IgD-negative memory B cell (primary cell): Measurements from ENCODE around the gene ACACB. TPM values are rescaled to one million over a fixed set of nuclear protein-coding genes. Genes with fewer than 3 reads are reported as not detected.
"Not testable (repeated sequence)": the region's sequence is repeated elsewhere in the genome, so short reads cannot be mapped to it uniquely, and the experiment has no call there.

ENCODE experiments used
- H3K27ac Mint-ChIP-seq, 3 donors: one replicate each; pipeline ENCODE4 v1.8.0; 2020 to 2022; ENCODE audit warnings: mild to moderate bottlenecking in 3 of 3, mixed read lengths in 3 of 3, moderate library complexity in 1 of 3
- H3K27me3 Mint-ChIP-seq: one replicate; pipeline ENCODE4 v1.8.0; 2021; ENCODE audit warnings: mixed read lengths
- H3K36me3 Mint-ChIP-seq: one replicate; pipeline ENCODE4 v1.8.0; 2020; ENCODE audit warnings: mild to moderate bottlenecking, mixed read lengths
- H3K4me1 Mint-ChIP-seq, 3 donors: one replicate each; pipeline ENCODE4 v1.8.0; 2020 to 2022; ENCODE audit warnings: mixed read lengths in 3 of 3, mild to moderate bottlenecking in 1 of 3
- H3K4me3 Mint-ChIP-seq, 4 donors: one replicate each; pipeline ENCODE4 v1.8.0; 2020 to 2022; ENCODE audit warnings: mild to moderate bottlenecking in 4 of 4, mixed read lengths in 4 of 4, moderate library complexity in 3 of 4
- H3K9me3 Mint-ChIP-seq, 3 donors: one replicate each; pipeline ENCODE4 v1.8.0; 2020 to 2021; ENCODE audit warnings: mixed read lengths in 3 of 3, mild to moderate bottlenecking in 1 of 3
- polyA plus RNA-seq: library from polyadenylated mRNA; unstranded; fragments of 300-500 nt; fragmentation: Illumina TruSeq; gene quantifications from one replicate; pipeline ENCODE4 v1.2.3, GENCODE V29; 2021

The ACACB gene
- polyA plus RNA-seq, 1 donor from 2014 or later, result 2.4 TPM

DNA sequence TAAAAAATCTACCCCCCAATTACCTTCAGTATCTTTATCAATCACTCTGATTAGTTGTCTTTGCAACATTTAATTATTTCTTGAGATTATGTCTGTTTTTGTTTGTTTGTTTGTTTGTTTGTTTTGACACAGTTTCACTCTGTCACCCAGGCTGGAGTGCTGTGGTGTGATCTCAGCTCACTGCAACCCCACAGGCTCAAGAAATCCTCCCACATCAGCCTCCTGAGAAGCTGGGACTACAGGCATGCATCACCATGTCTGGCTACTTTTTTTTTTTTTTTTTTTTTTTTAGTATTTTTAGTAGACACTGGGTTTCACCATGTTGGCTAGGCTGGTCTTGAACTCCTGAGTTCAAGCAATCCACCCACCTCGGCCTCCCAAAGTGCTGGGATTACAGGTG, 30.7 kb downstream of the ACACB start:
- H3K36me3 Mint-ChIP-seq, result not testable (repeated sequence)

DNA sequence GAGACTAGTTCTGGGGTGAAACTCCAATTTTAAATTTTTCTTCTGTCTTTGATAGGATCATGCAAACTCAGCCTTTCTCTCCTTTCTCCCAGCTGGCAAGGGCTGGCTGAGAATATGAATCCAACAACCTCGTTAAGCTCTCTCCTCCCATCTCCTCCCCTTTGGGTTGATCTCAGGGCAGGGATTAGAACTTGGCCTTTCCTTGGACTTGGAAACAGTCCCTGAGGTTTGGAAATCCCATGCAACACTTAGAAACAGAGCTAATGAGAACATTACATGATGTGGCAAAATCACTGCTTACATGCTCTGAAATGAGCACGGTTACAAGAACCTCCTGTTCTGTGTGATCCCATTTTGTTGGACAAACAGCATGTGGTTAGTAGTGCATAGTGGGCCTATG, 31.6 kb downstream of the ACACB start:
- H3K27me3 Mint-ChIP-seq, result peaks cover 8% of the 10 kb centered on the region

More for the DNA sequence above, 30.7 kb downstream of the ACACB start:
- H3K4me1 Mint-ChIP-seq, H3K4me3 Mint-ChIP-seq, H3K9me3 Mint-ChIP-seq: not testable (repeated sequence)
- peak overlapping the region in 1 of 3 donors; percentile 47 for H3K27ac Mint-ChIP-seq
- peaks cover 10% of the 10 kb centered on the region for H3K27me3 Mint-ChIP-seq

DNA sequence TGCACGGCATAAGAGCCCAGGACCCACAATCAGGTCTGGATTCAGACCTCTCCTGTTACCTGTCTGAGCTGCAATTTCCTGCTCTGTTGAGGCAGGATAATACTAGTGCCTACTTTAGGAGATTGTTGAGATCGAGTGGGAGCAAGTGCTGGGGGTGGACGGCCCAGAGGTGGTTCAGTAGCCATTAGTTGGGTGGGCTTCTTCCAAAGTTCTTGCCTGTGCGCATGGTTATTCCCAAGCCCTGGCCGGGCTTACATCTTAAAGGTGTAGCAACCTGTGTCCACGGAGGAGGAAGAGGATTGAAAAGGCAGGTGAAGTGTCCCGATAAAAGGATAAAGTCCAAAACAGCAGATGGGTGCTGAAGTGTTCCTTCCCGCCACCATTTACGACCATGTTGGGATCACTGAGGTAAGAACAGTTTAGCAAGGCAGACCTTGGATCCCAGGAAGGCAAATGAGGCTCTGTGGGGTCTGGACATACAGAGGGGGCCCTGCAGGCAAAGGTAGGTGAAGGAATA, 33.8 kb downstream of the ACACB start:
- H3K27ac Mint-ChIP-seq, result peak overlapping the region in 1 of 3 donors; percentile 43
- H3K36me3 Mint-ChIP-seq, result peaks cover 2% of the 10 kb centered on the region
- peaks cover 4% of the 10 kb centered on the region for H3K27me3 Mint-ChIP-seq
- H3K4me3 Mint-ChIP-seq, result peak overlapping the region in 1 of 4 donors; percentile 37
- H3K9me3 Mint-ChIP-seq, result no peaks in the 10 kb centered on the region
- peaks cover 3 to 6% (median 5%) of the 10 kb centered on the region in 3 donors for H3K4me1 Mint-ChIP-seq

More for the DNA sequence above, 31.6 kb downstream of the ACACB start:
- Mint-ChIP-seq H3K9me3 (no peaks in the 10 kb centered on the region), H3K27ac (no peak overlapping the region), H3K4me1 (peaks cover 0 to under 1% (median 0%) of the 10 kb centered on the region in 3 donors), H3K36me3 (peaks cover 2% of the 10 kb centered on the region), H3K4me3 (no peak overlapping the region)

DNA sequence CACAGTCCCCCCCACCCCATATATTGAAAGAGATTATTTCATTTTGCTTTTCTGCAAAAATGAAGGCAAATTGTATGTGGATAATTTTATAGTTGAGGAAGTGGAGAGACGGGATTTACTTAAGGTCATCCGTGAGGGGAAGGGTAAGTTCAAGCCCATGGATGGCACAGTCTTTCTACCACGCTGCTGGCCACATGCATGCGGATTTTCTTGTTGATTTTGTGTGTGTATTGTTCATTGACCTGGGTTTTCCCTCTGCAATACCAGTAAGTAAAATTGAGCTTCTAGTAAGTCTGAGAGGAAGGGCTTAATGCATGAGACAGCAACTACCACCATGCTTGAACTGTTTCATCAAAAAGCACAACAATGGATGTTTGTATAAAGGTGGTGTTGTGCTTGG, 35.1 kb downstream of the ACACB start:
- H3K27me3 Mint-ChIP-seq, result peaks cover 4% of the 10 kb centered on the region
- H3K9me3 Mint-ChIP-seq, result no peaks in the 10 kb centered on the region
- peaks cover 2% of the 10 kb centered on the region for H3K36me3 Mint-ChIP-seq
- peak overlapping the region in 1 of 3 donors; percentile 73 for H3K27ac Mint-ChIP-seq
- H3K4me3 Mint-ChIP-seq, result peak overlapping the region in 1 of 4 donors; percentile 51
- peaks cover 8 to 12% (median 8%) of the 10 kb centered on the region in 3 donors for H3K4me1 Mint-ChIP-seq

DNA sequence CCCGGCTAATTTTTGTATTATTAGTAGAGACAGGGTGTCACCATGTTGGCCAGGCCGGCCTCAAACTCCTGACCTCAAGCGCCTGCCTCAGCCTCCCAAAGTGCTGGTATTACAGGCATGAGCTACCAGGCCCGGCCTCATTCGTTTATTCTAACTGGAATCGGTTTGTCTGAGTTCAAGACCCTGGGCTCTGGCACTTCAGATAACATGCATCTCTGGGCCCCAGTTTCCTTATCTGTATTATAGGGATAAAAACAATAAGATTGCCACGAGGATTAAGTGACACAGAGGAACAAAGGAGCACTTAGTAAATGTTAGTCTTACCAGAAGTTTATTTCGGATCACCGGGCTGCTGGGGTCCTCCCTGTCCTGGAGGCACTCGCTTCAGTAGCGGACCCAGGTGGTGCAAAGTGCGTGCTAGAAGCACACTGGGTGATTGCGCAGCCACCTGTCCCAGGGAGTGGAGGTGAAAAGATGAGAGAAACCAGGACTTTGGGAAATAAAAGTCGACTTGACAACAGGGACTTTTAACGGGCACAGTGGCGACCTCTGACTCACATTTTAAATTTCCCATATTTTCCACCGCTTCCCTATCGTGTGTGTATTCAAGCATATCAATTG, 37.5 kb downstream of the ACACB start:
- peaks cover 3% of the 10 kb centered on the region for H3K27me3 Mint-ChIP-seq

DNA sequence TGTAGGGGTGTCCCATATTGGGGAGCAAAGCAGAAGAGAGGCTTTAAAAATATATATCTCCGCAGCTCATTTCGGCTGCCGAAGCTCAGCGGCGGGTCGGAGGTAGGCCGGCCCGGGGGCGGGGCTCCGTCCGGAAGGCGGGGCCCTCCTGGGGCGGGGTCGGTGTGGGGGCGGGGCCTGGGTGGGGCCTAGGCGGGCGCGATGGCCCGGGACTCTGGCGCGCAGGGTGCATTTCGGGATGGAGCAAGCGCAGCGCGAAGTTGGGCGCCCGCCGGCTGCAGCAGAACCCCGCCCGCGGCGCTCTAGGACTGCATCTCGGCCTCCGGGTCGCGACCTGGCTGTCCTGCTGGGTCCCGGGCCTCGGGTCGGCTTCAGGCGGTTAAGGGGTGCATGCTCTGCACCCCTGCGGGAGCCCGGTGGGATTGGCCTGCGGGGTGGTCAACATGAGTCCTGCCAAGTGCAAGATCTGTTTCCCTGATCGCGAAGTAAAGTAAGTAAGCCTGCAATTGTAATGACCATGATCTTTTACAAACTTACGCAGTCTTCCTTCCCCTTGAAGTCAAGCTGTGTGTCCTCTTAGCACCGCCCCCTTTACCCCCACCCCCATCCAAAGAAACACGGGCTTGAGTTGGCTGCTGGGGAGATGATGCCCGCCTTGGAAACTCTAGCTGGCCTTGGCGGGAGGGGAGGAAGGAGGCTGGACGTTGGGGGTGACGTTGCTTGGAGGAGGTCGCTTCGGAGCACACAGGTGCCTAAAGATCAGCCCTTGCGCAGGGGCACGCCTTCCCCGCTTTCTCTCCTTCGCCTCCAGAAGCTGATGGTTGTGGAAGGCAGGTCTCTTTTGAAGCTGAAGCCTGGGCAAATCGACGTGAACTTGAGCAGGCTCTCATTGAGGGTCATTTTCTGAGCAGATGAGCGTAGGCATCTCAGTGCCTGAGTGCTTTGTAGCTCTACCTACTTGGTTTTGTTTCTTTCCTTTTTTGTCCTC, 38.4 kb downstream of the ACACB start:
- Mint-ChIP-seq H3K4me3 (peak overlapping the region; percentile 87 to 99 (median 91)), H3K9me3 (no peaks in the 10 kb centered on the region), H3K4me1 (peaks cover 8 to 12% (median 12%) of the 10 kb centered on the region in 3 donors), H3K27me3 (peaks cover 3% of the 10 kb centered on the region), H3K36me3 (no peaks in the 10 kb centered on the region), H3K27ac (peak overlapping the region; percentile 19 to 98 (median 83))

More for the DNA sequence above, 37.5 kb downstream of the ACACB start:
- H3K36me3 Mint-ChIP-seq, result no peaks in the 10 kb centered on the region
- H3K27ac Mint-ChIP-seq, result peak overlapping the region in 1 of 3 donors; percentile 39
- no peaks in the 10 kb centered on the region for H3K9me3 Mint-ChIP-seq
- H3K4me3 Mint-ChIP-seq, result peak overlapping the region; percentile 87 to 99 (median 91)
- H3K4me1 Mint-ChIP-seq, result peaks cover 8 to 12% (median 12%) of the 10 kb centered on the region in 3 donors

DNA sequence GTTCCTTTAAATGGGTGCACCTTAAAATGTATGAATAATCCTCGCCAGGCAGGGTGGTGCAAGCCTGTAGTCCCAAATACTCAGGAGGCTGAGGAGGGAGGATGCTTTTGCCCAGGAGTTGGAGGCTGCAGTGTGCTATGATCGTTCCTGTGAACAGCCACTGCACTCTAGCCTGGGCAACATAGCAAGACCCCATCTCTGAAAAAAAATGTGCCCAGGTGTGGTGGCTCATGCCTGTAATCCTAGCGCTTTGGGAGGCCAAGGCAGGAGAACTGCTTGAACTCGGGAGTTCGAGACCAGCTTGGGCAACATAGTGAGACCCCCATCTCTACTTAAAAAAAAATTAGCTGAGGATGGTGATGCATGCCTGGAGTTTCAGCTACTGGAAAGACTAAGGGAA, 39.6 kb downstream of the ACACB start:
- Mint-ChIP-seq H3K4me3 (no peak overlapping the region), H3K4me1 (peaks cover 8 to 12% (median 12%) of the 10 kb centered on the region in 3 donors), H3K36me3 (peaks cover 3% of the 10 kb centered on the region), H3K9me3 (no peaks in the 10 kb centered on the region), H3K27ac (no peak overlapping the region), H3K27me3 (peaks cover 3% of the 10 kb centered on the region)

DNA sequence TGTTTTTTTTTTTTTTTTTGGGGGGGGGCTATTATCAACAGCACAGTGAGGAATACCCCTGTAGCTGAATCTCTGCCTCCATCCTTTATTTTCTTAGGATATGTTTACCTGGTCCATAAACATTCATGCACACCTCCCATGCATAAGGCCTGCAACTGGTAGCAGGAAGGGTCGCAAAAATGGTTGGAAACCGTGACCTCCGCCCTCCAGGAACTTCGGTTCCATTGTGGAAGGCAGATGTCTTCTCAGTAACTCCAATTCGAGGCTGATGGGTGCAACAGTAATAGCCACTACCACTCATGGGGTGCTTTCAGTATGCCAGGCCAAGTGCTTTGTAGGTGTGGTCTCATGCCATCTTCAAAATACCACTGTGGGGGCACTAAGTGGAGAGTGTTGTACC, 40.2 kb downstream of the ACACB start:
- Mint-ChIP-seq H3K36me3 (peaks cover 3% of the 10 kb centered on the region), H3K27me3 (peaks cover 3% of the 10 kb centered on the region), H3K4me3 (no peak overlapping the region), H3K9me3 (no peaks in the 10 kb centered on the region), H3K4me1 (peaks cover 8 to 12% (median 12%) of the 10 kb centered on the region in 3 donors), H3K27ac (no peak overlapping the region)

DNA sequence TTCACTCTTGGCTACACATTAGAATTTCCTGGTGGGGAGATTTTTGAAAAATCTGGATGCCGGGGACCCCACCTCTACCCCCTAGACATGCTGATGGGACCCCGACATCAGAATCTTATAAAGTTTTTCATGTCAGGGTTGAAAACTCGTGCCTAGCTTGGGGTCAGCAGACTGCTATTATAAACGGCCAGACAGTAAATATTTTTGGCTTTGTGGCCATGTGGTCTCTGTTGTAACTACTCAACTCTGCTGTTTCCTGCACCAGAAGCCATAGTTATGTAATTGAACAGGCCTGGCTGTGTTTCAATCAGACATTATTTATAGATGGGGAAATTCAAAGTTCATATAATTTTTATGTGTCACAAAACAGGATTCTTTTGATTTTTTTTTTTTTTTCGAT, 41.6 kb downstream of the ACACB start:
- no peak overlapping the region for H3K27ac Mint-ChIP-seq
- H3K4me1 Mint-ChIP-seq, result peaks cover 8 to 12% (median 12%) of the 10 kb centered on the region in 3 donors
- no peaks in the 10 kb centered on the region for H3K27me3 Mint-ChIP-seq
- H3K4me3 Mint-ChIP-seq, result no peak overlapping the region
- H3K36me3 Mint-ChIP-seq, result peaks cover 3% of the 10 kb centered on the region
- peaks cover 0 to 2% (median 0%) of the 10 kb centered on the region in 3 donors for H3K9me3 Mint-ChIP-seq

DNA sequence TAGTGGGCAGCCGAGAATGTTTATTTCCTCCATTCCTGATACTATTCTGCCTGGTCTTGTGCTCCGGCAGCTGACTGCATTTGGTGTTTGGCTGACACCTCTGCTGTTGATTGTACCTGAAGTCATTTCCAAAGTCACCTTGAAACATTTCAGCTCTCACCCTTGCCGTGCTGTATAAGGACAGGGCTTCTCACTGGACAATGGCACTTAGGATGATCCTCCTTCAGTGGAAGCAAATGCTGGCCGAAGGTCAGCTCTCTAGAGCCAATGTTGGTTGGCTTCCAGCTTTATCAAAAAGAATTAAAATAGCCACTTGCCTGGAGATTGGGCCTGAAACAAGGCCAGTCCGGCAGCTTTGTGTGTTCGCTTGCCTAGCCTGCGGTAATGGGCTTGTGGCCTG, 44.0 kb downstream of the ACACB start:
- no peaks in the 10 kb centered on the region for H3K27me3 Mint-ChIP-seq
- H3K36me3 Mint-ChIP-seq, result peaks cover 5% of the 10 kb centered on the region
- no peak overlapping the region for H3K4me3 Mint-ChIP-seq
- no peak overlapping the region for H3K27ac Mint-ChIP-seq
- peaks cover 0 to 2% (median 0%) of the 10 kb centered on the region in 3 donors for H3K9me3 Mint-ChIP-seq
- H3K4me1 Mint-ChIP-seq, result peaks cover under 1 to 8% (median 3%) of the 10 kb centered on the region in 3 donors

DNA sequence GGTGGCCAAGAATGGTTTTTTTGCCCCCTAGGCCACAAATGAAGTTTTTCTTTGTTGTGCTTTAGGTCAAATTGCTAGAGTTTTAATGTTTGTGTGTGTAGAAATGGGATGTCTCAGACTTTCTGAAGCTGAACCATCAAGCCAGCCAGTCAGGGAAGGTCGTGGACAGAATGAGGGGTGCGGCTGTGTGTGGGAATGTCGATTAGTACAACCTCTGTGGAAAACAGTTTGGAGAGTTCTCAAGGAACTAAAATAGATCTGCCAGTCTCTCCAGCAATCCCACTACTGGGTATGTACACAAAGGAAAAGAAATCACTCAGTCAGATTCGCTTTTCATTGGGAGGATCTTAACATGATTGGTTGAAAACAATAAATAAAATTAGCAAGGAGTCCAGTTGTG, 44.5 kb downstream of the ACACB start:
- H3K4me1 Mint-ChIP-seq, result peaks cover 0 to 5% (median 0%) of the 10 kb centered on the region in 3 donors
- H3K27me3 Mint-ChIP-seq, result no peaks in the 10 kb centered on the region
- peak overlapping the region in 1 of 4 donors; percentile 33 for H3K4me3 Mint-ChIP-seq
- no peak overlapping the region for H3K27ac Mint-ChIP-seq
- peaks cover 0 to 2% (median 0%) of the 10 kb centered on the region in 3 donors for H3K9me3 Mint-ChIP-seq
- peaks cover 8% of the 10 kb centered on the region for H3K36me3 Mint-ChIP-seq

DNA sequence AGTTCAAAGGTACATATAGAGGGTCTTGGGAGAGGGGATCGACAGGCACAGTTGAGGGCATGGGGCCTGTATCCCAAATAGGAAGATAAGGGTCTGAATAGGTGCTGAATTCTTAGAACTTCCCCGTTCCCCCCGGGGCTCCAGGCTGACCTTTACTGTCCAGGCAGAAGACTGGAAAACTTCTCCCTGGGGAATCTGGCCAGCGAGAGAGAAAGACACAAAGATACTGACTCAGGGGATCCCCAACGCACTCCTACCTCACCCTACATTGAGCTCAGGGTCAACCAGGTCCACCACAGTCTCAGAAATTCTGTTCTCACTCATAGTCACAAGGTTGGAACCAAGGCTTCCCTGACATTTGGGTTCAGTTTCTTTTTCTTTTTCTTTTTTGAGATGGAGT, 46.2 kb downstream of the ACACB start:
- H3K27ac Mint-ChIP-seq, result no peak overlapping the region
- peaks cover 8% of the 10 kb centered on the region for H3K36me3 Mint-ChIP-seq
- no peak overlapping the region for H3K4me3 Mint-ChIP-seq
- no peaks in the 10 kb centered on the region for H3K27me3 Mint-ChIP-seq
- H3K4me1 Mint-ChIP-seq, result peaks cover 0 to 3% (median 0%) of the 10 kb centered on the region in 3 donors
- peaks cover 0 to 2% (median 0%) of the 10 kb centered on the region in 3 donors for H3K9me3 Mint-ChIP-seq

DNA sequence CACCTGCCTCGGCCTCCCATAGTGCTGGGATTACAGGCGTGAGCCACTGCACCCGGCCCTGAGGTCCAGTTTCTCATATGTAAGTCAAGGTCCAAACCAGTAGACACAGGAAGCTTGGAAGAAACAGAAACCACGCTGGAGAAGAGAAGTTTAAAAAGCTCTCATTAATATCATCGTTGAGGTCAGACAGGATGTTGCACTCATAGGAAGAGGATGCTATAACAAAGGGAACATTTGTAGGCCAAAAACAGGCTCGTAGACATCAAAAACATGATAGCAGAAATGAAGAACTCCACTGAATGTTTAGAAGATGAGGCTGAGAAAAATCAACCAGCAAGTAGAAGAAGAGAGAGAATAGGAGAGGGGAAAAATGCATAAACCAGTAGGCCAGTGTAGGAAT, 46.8 kb downstream of the ACACB start:
- H3K4me3 Mint-ChIP-seq, result no peak overlapping the region
- no peaks in the 10 kb centered on the region for H3K27me3 Mint-ChIP-seq
- no peak overlapping the region for H3K27ac Mint-ChIP-seq

DNA sequence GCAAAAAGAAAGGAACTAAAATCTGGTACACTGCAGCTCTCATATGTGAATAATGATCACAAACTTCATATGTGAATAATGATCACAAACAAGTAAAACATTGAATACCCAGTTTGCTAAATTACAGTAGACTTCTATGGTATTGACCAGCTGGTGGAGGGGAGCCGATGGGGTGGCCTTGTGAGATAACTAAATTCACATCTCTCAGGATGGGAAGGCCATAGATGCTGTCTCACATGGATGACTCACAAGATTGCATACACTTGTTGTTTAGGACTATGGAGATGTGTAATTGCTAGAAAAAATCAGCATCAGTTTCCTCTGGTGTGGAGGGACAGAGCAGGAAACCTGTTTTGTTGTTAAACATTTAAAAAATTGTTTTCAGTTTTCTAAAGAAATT, 49.2 kb downstream of the ACACB start:
- peaks cover 0 to 2% (median 0%) of the 10 kb centered on the region in 3 donors for H3K9me3 Mint-ChIP-seq
- H3K27me3 Mint-ChIP-seq, result no peaks in the 10 kb centered on the region
- H3K4me1 Mint-ChIP-seq, result peaks cover 0 to 2% (median 0%) of the 10 kb centered on the region in 3 donors
- no peak overlapping the region for H3K27ac Mint-ChIP-seq
- H3K4me3 Mint-ChIP-seq, result no peak overlapping the region
- H3K36me3 Mint-ChIP-seq, result peaks cover 21% of the 10 kb centered on the region

More for the DNA sequence above, 46.8 kb downstream of the ACACB start:
- H3K36me3 Mint-ChIP-seq, result peaks cover 11% of the 10 kb centered on the region
- peaks cover 0 to 2% (median 0%) of the 10 kb centered on the region in 3 donors for H3K9me3 Mint-ChIP-seq
- peaks cover 0 to 2% (median 0%) of the 10 kb centered on the region in 3 donors for H3K4me1 Mint-ChIP-seq

DNA sequence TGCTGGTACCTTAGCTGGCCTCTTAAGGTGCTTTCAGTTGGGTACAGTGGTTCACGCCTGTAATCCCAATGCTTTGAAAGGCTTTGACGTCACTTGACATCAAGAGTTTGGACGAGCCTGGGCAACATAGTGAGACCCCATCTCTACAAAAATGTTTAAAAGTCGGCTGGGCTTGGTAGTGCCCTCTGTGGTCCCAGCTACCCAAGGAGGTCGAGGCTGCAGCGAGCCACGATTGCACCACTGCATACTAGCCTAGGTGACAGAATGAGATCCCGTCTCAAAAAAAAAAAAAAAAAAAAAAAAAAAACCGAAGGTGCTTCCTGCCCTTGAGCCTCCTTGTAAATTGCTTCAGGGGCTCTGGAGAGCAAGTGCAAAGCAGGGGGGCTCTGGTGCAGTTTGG, 50.0 kb downstream of the ACACB start:
- peaks cover 19% of the 10 kb centered on the region for H3K36me3 Mint-ChIP-seq
- peaks cover 0 to 2% (median 0%) of the 10 kb centered on the region in 3 donors for H3K4me1 Mint-ChIP-seq
- H3K27ac Mint-ChIP-seq, result no peak overlapping the region
- H3K4me3 Mint-ChIP-seq, result no peak overlapping the region
- H3K27me3 Mint-ChIP-seq, result no peaks in the 10 kb centered on the region
- peaks cover 0 to 2% (median 0%) of the 10 kb centered on the region in 3 donors for H3K9me3 Mint-ChIP-seq
